MM.1S (cell line): ENCODE results near the gene RARG.

Experiments
- EZH2 ChIP-seq: fragments of 300-600 bp; sonication (generic); optimal IDR thresholded peaks from 2 replicates; pipeline ENCODE3; 2017; ENCODE audit warnings: low read depth, mild to moderate bottlenecking, antibody characterized with exemption, low read length, mixed read lengths
- EZH2phosphoT487 ChIP-seq: fragments of 300-600 bp; sonication (generic); IDR thresholded peaks from 2 replicates; pipeline ENCODE4 v1.6.1; 2018; ENCODE audit warnings: antibody characterized with exemption, low read length
- TF ChIP-seq, protein P1 (sequence below): fragments of 300-600 bp; sonication (generic); IDR thresholded peaks from 2 replicates; pipeline ENCODE4 v1.5.1; 2016; ENCODE audit warnings: antibody characterized with exemption, low read length, mixed read lengths

DNA sequence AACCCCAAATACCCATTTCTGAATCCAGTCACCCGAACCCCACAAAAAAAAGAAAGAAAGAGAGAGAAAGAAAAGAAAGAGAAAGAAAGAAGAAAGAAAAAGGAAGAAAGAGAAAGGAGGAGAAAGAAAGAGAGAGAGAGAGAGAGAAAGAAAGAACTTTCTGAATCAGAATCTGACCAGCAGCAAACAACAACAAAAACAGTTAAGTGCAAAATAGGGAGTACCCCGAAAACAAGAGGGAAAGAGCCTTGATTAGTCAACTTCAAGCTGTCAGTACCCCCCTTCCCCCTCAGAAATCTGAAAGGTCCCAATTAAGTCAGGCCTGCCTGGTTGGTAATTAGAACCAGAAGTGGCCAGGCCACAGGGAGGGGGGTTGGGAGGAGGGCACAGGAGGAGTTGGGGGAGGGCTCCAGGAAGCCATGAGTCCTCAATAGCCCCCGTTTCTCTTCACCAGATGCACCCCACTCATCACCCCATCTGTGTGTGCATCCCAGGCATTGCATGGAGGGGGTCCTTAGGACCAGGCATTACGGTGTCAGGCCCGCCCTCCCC lies 9.8 kb downstream of the RARG start:
- TF ChIP-seq, protein P1, sequence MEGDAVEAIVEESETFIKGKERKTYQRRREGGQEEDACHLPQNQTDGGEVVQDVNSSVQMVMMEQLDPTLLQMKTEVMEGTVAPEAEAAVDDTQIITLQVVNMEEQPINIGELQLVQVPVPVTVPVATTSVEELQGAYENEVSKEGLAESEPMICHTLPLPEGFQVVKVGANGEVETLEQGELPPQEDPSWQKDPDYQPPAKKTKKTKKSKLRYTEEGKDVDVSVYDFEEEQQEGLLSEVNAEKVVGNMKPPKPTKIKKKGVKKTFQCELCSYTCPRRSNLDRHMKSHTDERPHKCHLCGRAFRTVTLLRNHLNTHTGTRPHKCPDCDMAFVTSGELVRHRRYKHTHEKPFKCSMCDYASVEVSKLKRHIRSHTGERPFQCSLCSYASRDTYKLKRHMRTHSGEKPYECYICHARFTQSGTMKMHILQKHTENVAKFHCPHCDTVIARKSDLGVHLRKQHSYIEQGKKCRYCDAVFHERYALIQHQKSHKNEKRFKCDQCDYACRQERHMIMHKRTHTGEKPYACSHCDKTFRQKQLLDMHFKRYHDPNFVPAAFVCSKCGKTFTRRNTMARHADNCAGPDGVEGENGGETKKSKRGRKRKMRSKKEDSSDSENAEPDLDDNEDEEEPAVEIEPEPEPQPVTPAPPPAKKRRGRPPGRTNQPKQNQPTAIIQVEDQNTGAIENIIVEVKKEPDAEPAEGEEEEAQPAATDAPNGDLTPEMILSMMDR, result no peak
- TF ChIP-seq EZH2phosphoT487, result no peak
- TF ChIP-seq EZH2, result no peak
